ENCODE measurements around the gene TLK1. TPM values are rescaled to one million over a fixed set of nuclear protein-coding genes. Genes with fewer than 3 reads are reported as not detected.

Gene TLK1
- total RNA-seq, 1 donor from 2014 or later, result 35.8 TPM

GRCh38 chr2:170969030-170969429 lies 191.7 kb downstream of the TLK1 start:
- H3K9me3 ChIP-seq, result no peaks in the 10 kb centered on the region
- DNase-seq (ENCODE audit: extremely low spot score in 2 of 2), result no peak
- H3K4me1 ChIP-seq, result peaks cover 13% of the 10 kb centered on the region
- intact Hi-C loops (cut with DNase I), result no loop called here
- no peak overlapping the region for H3K4me3 ChIP-seq
- TF ChIP-seq CTCF (IDR thresholded peaks at IDR 0.05), result no peak
- no peak for TF ChIP-seq POLR2A (IDR thresholded peaks at IDR 0.05)
- no peak for TF ChIP-seq POLR2AphosphoS5 (IDR thresholded peaks at IDR 0.05; ENCODE audit: insufficient read depth in 1 of 2, low read depth in 1 of 2)
- peaks cover 0 to 32% of the 10 kb centered on the region in 2 donors for H3K36me3 ChIP-seq
- H3K27me3 ChIP-seq, result no peaks in the 10 kb centered on the region
- no peak overlapping the region for H3K27ac ChIP-seq

GRCh38 chr2:170968205-170969003 lies 192.3 kb downstream of the TLK1 start:
- no peak for TF ChIP-seq CTCF (IDR thresholded peaks at IDR 0.05)
- no peak for TF ChIP-seq POLR2A (IDR thresholded peaks at IDR 0.05)
- no peak for TF ChIP-seq POLR2AphosphoS5 (IDR thresholded peaks at IDR 0.05; ENCODE audit: insufficient read depth in 1 of 2, low read depth in 1 of 2)
- Histone ChIP-seq H3K4me1 (peaks cover 10% of the 10 kb centered on the region), H3K36me3 (peaks cover 0 to 38% of the 10 kb centered on the region in 2 donors), H3K4me3 (no peak overlapping the region), H3K27ac (no peak overlapping the region), H3K27me3 (no peaks in the 10 kb centered on the region), H3K9me3 (no peaks in the 10 kb centered on the region)
- DNase-seq (ENCODE audit: extremely low spot score in 2 of 2), result no peak
- intact Hi-C loops (cut with DNase I), result no loop called here

- Histone ChIP-seq H3K4me3 (no peak overlapping the region), H3K27ac (no peak overlapping the region), H3K27me3 (no peaks in the 10 kb centered on the region), H3K9me3 (no peaks in the 10 kb centered on the region), H3K4me1 (peaks cover 3% of the 10 kb centered on the region), H3K36me3 (peaks cover 0 to 41% of the 10 kb centered on the region in 2 donors)
- intact Hi-C loops (cut with DNase I), result no loop called here
- TF ChIP-seq POLR2A (IDR thresholded peaks at IDR 0.05) (no peak), CTCF (IDR thresholded peaks at IDR 0.05) (no peak), POLR2AphosphoS5 (IDR thresholded peaks at IDR 0.05; ENCODE audit: insufficient read depth in 1 of 2, low read depth in 1 of 2) (no peak)
- no peak for DNase-seq (ENCODE audit: extremely low spot score in 2 of 2)
Measured at GRCh38 chr2:170967553-170967952, 193.1 kb downstream of the TLK1 start.

- no peaks in the 10 kb centered on the region for H3K4me1 ChIP-seq
- no peak for DNase-seq (ENCODE audit: extremely low spot score in 2 of 2)
- no peaks in the 10 kb centered on the region for H3K27me3 ChIP-seq
- H3K4me3 ChIP-seq, result no peak overlapping the region
- H3K9me3 ChIP-seq, result no peaks in the 10 kb centered on the region
- no peak for TF ChIP-seq POLR2A (IDR thresholded peaks at IDR 0.05)
- no peak for TF ChIP-seq POLR2AphosphoS5 (IDR thresholded peaks at IDR 0.05; ENCODE audit: insufficient read depth in 1 of 2, low read depth in 1 of 2)
- TF ChIP-seq CTCF (IDR thresholded peaks at IDR 0.05), result no peak
- peaks cover 0 to 48% of the 10 kb centered on the region in 2 donors for H3K36me3 ChIP-seq
- intact Hi-C loops (cut with DNase I), result no loop called here
- H3K27ac ChIP-seq, result no peak overlapping the region
Measured at GRCh38 chr2:170966648-170967396, 193.9 kb downstream of the TLK1 start.
